Stimulated activated CD8-positive, alpha-beta memory T cell treated with anti-CD3 and anti-CD28 coated beads, Interleukin-7, amount 100 ng/mL, for 1 hour (primary cell): ENCODE results near the gene VDR.
A peak's percentile ranks its signal among the peaks of the same experiment; 100 is the strongest.
"Not testable (repeated sequence)": the region's sequence is repeated elsewhere in the genome, so short reads cannot be mapped to it uniquely, and the experiment has no call there.

ENCODE experiments used
- DNase-seq, 2 donors: peaks; one replicate each; pipeline ENCODE4 v3.0.0-alpha.2; 2020; ENCODE audit warnings: low read depth in 2 of 2

Gene VDR

GRCh38 chr12:47813511-47814196, 91.1 kb downstream of the VDR start:
- no peak for DNase-seq

- DNase-seq: peak; percentile 78 to 79
Observed at GRCh38 chr12:47812797-47813510, 91.8 kb downstream of the VDR start.

- DNase-seq: no peak
Observed at GRCh38 chr12:47811581-47812484, 93.0 kb downstream of the VDR start.

GRCh38 chr12:47811072-47811396, 93.8 kb downstream of the VDR start:
- no peak for DNase-seq

DNA sequence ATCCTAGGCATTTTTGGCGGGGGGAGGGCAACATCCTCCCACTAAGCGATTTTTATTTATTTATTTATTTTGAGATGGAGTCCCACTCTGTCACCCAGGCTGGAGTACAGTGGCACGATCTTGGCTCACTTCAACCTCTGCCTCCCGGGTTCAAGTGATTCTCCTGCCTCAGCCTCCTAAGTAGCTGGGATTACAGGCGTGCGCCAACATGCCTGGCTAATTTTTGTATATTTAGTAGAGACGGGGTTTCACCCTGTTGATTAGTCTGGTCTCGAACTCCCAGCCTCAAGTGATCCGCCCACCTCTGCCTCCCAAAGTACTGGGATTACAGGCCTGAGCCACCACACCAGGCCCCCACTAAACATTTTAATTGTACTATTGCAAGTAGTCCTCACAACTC, 95.3 kb downstream of the VDR start:
- not testable (repeated sequence) for DNase-seq

GRCh38 chr12:47808574-47809365, 96.0 kb downstream of the VDR start:
- no peak for DNase-seq

GRCh38 chr12:47808050-47808449, 96.7 kb downstream of the VDR start:
- DNase-seq: peak; percentile 58 to 63

DNA sequence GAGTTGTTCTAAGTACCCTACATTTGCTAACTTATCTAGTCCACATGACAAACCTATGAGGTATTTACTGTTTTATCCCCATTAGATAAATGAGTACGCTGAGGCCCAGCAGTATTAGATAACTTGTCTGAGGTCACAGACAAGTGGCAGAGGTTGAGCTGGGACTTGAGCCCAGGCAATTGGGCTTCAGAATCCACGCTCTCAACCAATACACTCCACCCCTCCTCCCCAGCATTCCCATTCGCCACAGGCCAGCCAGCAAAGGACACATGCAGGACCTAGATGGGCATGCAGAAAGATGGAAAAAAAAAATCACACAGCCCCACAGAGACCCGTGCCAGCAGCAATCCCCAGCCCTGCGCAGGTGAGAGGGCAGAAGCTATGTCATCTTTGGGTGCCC, 97.5 kb downstream of the VDR start:
- no peak for DNase-seq

- DNase-seq: no peak
Observed at GRCh38 chr12:47805417-47805816, 99.4 kb downstream of the VDR start.

GRCh38 chr12:47804171-47804570, 100.6 kb downstream of the VDR start:
- DNase-seq: no peak

DNA sequence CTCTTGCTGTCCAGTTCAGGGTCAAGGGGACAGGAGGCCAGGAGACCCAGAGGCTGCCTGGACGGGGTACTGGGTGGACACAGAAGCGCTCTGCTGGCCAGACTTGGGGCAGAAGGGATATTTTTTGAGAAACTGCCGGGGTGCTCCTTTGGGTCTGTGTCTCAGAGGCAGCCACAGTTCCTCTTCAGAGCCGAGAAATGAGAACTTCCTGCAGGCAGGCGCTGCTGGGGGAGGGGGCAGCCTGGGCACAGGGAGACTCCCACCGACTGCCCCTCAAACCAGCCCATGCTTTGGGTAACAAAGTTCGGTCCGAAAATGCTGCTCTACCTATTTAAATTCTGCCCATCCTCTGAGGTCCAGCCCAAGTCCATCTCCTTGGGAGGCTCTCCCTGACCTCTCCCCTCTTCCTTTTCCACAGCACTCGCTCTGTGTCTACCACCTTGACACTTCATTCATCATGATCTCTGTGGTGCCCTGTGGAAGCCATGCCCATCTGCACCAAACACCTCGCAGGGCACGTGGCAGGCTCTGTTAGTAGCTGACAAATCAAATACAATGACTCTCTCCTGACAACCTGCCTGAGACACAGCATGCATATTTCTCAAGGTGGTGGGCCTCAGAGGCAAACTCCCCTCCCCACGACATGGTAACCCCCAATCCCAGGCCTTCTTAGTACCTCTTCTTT, 101.5 kb downstream of the VDR start:
- DNase-seq: no peak

- no peak for DNase-seq
Observed at GRCh38 chr12:47802312-47802711, 102.5 kb downstream of the VDR start.

- DNase-seq: no peak
Observed at GRCh38 chr12:47801904-47802246, 102.9 kb downstream of the VDR start.

DNA sequence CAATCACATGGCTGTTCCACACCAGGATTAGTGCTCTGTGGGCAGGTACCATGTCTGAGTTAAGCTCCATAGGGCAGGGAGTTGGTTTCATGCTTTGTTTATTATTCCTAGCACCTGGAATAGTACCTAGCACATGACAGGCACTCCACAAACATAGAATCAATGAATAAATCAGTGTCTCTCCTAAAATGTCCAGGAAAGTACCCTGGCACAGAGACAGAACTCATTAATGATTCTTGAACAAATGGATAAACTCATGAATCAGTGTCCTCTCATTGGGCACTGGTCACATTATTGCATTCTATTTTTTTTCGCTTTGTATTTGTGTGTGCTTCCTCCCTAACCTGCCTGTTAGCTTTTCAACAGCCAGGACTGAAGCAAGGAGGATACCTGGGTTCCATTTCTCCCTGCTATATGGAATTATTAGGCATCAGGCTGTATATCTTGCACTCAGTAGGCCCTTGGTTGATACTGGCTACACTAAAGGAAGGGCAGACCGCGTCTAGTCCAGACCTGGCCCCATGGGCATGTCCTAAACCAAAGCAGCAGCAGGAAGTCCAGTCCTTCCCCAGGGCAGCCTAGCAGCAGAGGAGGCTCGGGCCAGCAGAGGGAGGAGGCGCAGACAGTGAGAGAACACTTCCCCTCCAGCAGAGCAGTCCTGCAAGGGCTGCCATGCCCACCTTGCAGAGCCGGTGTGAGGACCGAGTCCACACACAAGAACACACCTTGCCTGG, 103.5 kb downstream of the VDR start:
- DNase-seq: no peak

DNA sequence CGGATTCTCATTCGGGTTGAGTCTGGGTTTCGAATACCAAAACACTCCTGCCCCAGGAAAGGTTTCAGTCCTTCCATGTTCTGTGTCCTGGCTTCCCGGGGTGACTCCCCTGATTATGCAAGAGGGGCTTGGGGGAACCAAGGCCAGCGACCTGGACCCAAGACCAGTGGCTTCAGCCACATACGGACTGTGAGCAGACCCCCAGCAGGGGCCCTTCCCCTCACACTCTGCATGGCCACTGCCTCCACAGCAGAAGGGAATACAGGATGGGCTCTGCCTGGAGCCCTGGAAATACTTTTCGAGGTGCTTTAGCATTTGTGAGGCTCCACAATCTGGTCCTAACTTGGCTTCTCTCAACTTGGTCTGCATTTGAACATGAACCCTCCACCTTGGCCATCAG, 104.2 kb downstream of the VDR start:
- no peak for DNase-seq

- DNase-seq: no peak
Observed at GRCh38 chr12:47799357-47799955, 105.3 kb downstream of the VDR start.

GRCh38 chr12:47798382-47798948, 106.3 kb downstream of the VDR start:
- no peak for DNase-seq

DNA sequence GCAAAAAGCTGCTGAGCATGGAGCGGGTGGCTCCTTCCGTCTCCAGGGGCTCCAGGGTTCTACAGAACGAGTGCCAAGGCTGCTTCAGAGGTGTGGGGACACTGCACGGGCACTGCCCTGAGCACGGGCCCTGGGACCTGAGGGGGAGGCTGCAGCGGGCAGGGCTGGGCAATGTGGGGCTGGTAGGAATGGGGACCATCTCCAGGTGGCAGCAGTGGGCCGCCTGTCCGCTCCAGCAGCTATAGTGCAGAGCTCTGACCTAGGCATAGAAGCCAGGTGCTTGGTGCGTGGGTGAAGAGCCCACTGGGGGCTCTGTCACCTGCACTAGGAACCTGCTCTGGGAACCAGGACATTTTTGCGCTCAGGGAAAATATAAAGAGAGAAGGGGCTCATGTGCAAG, 107.4 kb downstream of the VDR start:
- no peak for DNase-seq

DNA sequence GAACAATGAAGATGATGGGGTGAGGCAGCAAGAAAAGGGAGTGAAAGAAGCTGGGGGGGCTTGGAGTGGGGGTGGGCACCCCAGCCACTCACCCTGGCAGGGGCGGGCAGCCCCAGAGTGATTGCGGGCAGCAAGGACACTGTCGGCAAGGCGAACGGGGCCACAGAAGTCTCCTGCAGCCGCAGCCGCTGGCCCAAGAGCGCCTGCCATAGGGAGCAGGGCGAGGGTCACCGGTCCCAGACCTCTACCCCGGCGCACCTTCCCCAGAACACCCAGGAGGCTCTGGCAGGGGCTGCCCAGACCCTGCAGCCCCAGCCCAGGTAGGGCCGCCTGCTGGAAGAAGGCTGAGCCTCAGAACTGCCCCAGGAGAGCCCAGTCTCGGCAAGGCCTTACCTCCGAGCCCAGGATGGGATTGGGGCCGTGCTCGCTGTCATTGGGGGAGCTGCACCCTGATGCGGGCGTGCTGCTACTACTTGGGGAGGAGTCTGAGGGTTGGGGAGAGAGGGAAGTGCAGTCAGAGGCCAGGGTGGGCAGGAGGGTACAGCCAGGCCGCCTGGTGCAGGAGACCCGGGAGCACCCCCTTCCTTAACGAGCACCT, 108.9 kb downstream of the VDR start:
- no peak for DNase-seq
